K562 (cell line): ENCODE measurements around the gene TMED4. TPM values are rescaled to one million over a fixed set of nuclear protein-coding genes. Genes with fewer than 3 reads are reported as not detected.

Experiments
- ASH1L ChIP-seq: fragments of 450-650 bp; IDR thresholded peaks from 2 replicates; pipeline ENCODE4 v1.6.1; 2018; ENCODE audit warnings: borderline replicate concordance, mild to moderate bottlenecking, low read depth; ENCODE audit not compliant: partially characterized antibody
- CEBPZ ChIP-seq: fragments of 150-350 bp; IDR thresholded peaks from 2 replicates; pipeline ENCODE4 v1.6.1; 2014; ENCODE audit warnings: low read depth, mild to moderate bottlenecking, low read length, borderline replicate concordance
- CHD4 ChIP-seq: fragments of 200-600 bp; sonication (generic); IDR thresholded peaks from 3 replicates; pipeline ENCODE4 v1.6.1; 2012; ENCODE audit warnings: low read depth, mild to moderate bottlenecking, mixed read lengths, low read length, inconsistent platforms; ENCODE audit not compliant: insufficient read depth, insufficient replicate concordance, poor library complexity, severe bottlenecking
- CSDE1 ChIP-seq, 2 experiments: fragments of 450-650 bp; IDR thresholded peaks; 2 replicates each; pipeline ENCODE4 v1.6.1; 2016; ENCODE audit warnings: mild to moderate bottlenecking in 1 of 2
- E2F6 ChIP-seq, 2 experiments: IDR thresholded peaks; 2 replicates each; pipeline ENCODE4 v1.6.1; 2011; ENCODE audit warnings: borderline replicate concordance in 1 of 2, control low read depth in 1 of 2, low read depth in 1 of 2, low read length in 1 of 2, mild to moderate bottlenecking in 1 of 2, mixed read lengths in 1 of 2, moderate library complexity in 1 of 2; ENCODE audit not compliant: insufficient read depth in 1 of 2, insufficient read length in 1 of 2, poor library complexity in 1 of 2, severe bottlenecking in 1 of 2; ENCODE audit errors: extremely low read depth in 1 of 2
- ETS2 ChIP-seq: IDR thresholded peaks from 2 replicates; pipeline ENCODE4 v1.6.1; 2016; ENCODE audit warnings: borderline replicate concordance, missing genetic modification characterization, mild to moderate bottlenecking, moderate library complexity, missing compliant biosample characterization; ENCODE audit not compliant: poor library complexity, severe bottlenecking
- EZH2 ChIP-seq: IDR thresholded peaks from 2 replicates; pipeline ENCODE4 v1.6.1; 2012; ENCODE audit warnings: low read depth, mild to moderate bottlenecking, inconsistent platforms, low read length, borderline replicate concordance
- FOXJ3 ChIP-seq: sonication (generic); formaldehyde crosslinking; IDR thresholded peaks from 2 replicates; pipeline ENCODE4 v1.4.0; 2020; ENCODE audit warnings: mild to moderate bottlenecking, missing genetic modification reagents
- GATAD2B ChIP-seq: fragments of 450-650 bp; IDR thresholded peaks from 2 replicates; pipeline ENCODE4 v1.6.1; 2017; ENCODE audit warnings: mild to moderate bottlenecking, borderline replicate concordance
- NCOA4 ChIP-seq: fragments of 450-650 bp; IDR thresholded peaks from 2 replicates; pipeline ENCODE4 v1.6.1; 2018; ENCODE audit warnings: mild to moderate bottlenecking; ENCODE audit not compliant: partially characterized antibody
- NCOA6 ChIP-seq: fragments of 450-650 bp; IDR thresholded peaks from 2 replicates; pipeline ENCODE4 v1.6.1; 2017; ENCODE audit warnings: mild to moderate bottlenecking
- NR2F6 ChIP-seq: fragments of 450-650 bp; formaldehyde crosslinking; IDR thresholded peaks from 2 replicates; pipeline ENCODE4 v1.4.0; 2020; ENCODE audit warnings: mild to moderate bottlenecking
- NR4A1 ChIP-seq, 2 experiments: fragments of 250-450 bp in 1 of 2; fragments of 450-650 bp in 1 of 2; sonication (Bioruptor Pico) in 1 of 2; IDR thresholded peaks; 2 replicates each; pipeline versions ENCODE4 v1.4.0 to v1.6.1; 2016 to 2020; ENCODE audit warnings: mild to moderate bottlenecking in 2 of 2, missing compliant biosample characterization in 1 of 2, missing genetic modification characterization in 1 of 2, moderate library complexity in 1 of 2
- NRF1 ChIP-seq, 2 experiments: fragments of 450-650 bp; IDR thresholded peaks in 1 of 2; conservative IDR thresholded peaks in 1 of 2; 2 replicates each; pipeline ENCODE4 v1.6.1; 2014; ENCODE audit warnings: mild to moderate bottlenecking in 2 of 2
- SREBF1 ChIP-seq: fragments of 150-350 bp; IDR thresholded peaks from 2 replicates; pipeline ENCODE4 v1.6.1; 2014; ENCODE audit warnings: antibody characterized with exemption, low read depth, low read length, borderline replicate concordance
- TBL1XR1 ChIP-seq, 2 experiments: IDR thresholded peaks; 2 replicates each; pipeline ENCODE4 v1.6.1; 2012; ENCODE audit warnings: improper control_type of control experiment in 2 of 2, low read length in 2 of 2, mild to moderate bottlenecking in 1 of 2
- TCF15 ChIP-seq: fragments of 250-450 bp; sonication (Bioruptor Pico); IDR thresholded peaks from 2 replicates; pipeline ENCODE4 v1.8.0; 2022; ENCODE audit warnings: moderate library complexity, mild to moderate bottlenecking, inconsistent platforms
- ZBTB12 ChIP-seq: fragments of 250-450 bp; sonication (Bioruptor Pico); IDR thresholded peaks from 2 replicates; pipeline ENCODE4 v1.4.0; 2020
- ZNF134 ChIP-seq: fragments of 250-450 bp; sonication (Bioruptor Pico); conservative IDR thresholded peaks from 2 replicates; pipeline ENCODE4 v1.4.0; 2020
- ZNF551 ChIP-seq: fragments of 250-450 bp; sonication (Bioruptor Pico); IDR thresholded peaks from 2 replicates; pipeline ENCODE4 v1.5.0; 2021; ENCODE audit warnings: mild to moderate bottlenecking, moderate library complexity
- ZNF707 ChIP-seq: fragments of 250-450 bp; sonication (Bioruptor Pico); conservative IDR thresholded peaks from 2 replicates; pipeline ENCODE4 v1.8.0; 2022; ENCODE audit warnings: inconsistent platforms, mild to moderate bottlenecking, moderate library complexity
- polyA plus RNA-seq, 8 experiments: library from polyadenylated mRNA; depleted of rRNA in 4 of 8; stranded (reverse) in 5 of 8; unstranded in 3 of 8; fragments of >200 nt; fragmentation: Nextera tagmentation in 2 of 8; fragmentation: Illumina TruSeq in 1 of 8; extraction: Ambion mirVana in 2 of 8; extraction: Trizol in 1 of 8; gene quantifications; 2 replicates each; pipeline versions ENCODE4 v1.2.1 to v1.2.3, GENCODE V29; 2011 to 2014; ENCODE audit warnings: inconsistent platforms in 1 of 8, missing spikeins in 1 of 8
- total RNA-seq, 7 experiments: library from RNA; depleted of rRNA in 6 of 7; stranded (reverse); fragments of >200 nt in 6 of 7; fragmentation: Illumina TruSeq in 2 of 7; extraction: Trizol in 2 of 7; gene quantifications; 2 replicates each; pipeline versions ENCODE4 v1.2.1 to v1.2.3, GENCODE V29; 2011 to 2021; ENCODE audit warnings: low replicate concordance in 1 of 7

Gene TMED4
- total and polyA plus RNA-seq, 9 of the 15 experiments (the other 6 are each of a cell fraction or from before 2014, with no cell fraction given), result 20.3 to 64.0 (median 42.1) TPM

- TF ChIP-seq FOXJ3 (CRISPR knock-in tag) (no peak), NR4A1 (CRISPR knock-in tag; IDR thresholded peaks at IDR 0.05) (peak; percentile 34; the same call in 1 of the 2 replicates), NR4A1 (tag; IDR thresholded peaks at IDR 0.05) (no peak), CSDE1 (IDR thresholded peaks at IDR 0.05) (no peak), NCOA4 (no peak), TBL1XR1 (IDR thresholded peaks at IDR 0.05; ENCODE audit: low read length in 2 of 2) (no peak), NRF1 (conservative IDR thresholded peaks at IDR 0.05 in 1 of 2, IDR thresholded peaks at IDR 0.05 in 1 of 2) (peak; percentile 100), EZH2 (no peak), ZNF551 (CRISPR knock-in tag) (no peak), TCF15 (CRISPR knock-in tag) (no peak), ETS2 (tag) (no peak), E2F6 (IDR thresholded peaks at IDR 0.05; ENCODE audit: borderline replicate concordance in 1 of 2, extremely low read depth in 1 of 2, insufficient read depth in 1 of 2, insufficient read length in 1 of 2, low read depth in 1 of 2, low read length in 1 of 2, poor library complexity in 1 of 2, severe bottlenecking in 1 of 2) (peak; percentile 64 to 75), NR2F6 (no peak), GATAD2B (no peak), ASH1L (no peak), ZNF134 (CRISPR knock-in tag) (no peak), SREBF1 (no peak), ZBTB12 (CRISPR knock-in tag) (no peak), ZNF707 (CRISPR knock-in tag) (no peak), CEBPZ (no peak), NCOA6 (no peak), CHD4 (no peak)
Measured at GRCh38 chr7:44581879-44582603, at the start of gene TMED4 (continued).
